IMR-90 (cell line): ENCODE measurements around the gene CEP78. TPM values are rescaled to one million over a fixed set of nuclear protein-coding genes. Genes with fewer than 3 reads are reported as not detected.

Experiments used
- ATAC-seq: fragments of 200-7000 bp; cut with Tn5 transposase; 2 replicates; pipeline ENCODE4 v1.9.1; 2020; ENCODE audit warnings: low read depth, mild to moderate bottlenecking, moderate library complexity
- BruUV-seq: library from RNA; stranded (reverse); fragments of 400-500 nt; replicated peaks from 2 replicates; lab custom pipeline; 2021; lab: Mats Ljungman, UMichigan
- CTCF ChIA-PET: fragments of 300-600 bp; formaldehyde crosslinking; extraction: SDS; loops from one replicate; lab custom pipeline; 2021; ENCODE audit warnings: antibody characterized with exemption; lab: Yijun Ruan, JAX
- POLR2A ChIA-PET: fragments of 300-600 bp; sonication (Branson Sonifier 250); formaldehyde crosslinking; loops from one replicate; lab custom pipeline; 2022; ENCODE audit warnings: antibody characterized with exemption; ENCODE audit not compliant: unreplicated experiment; lab: Charles Lee
- DNase-seq: peaks from one replicate; pipeline ENCODE4 v3.0.0; 2013
- H2AFZ ChIP-seq: replicated peaks from 2 replicates; pipeline ENCODE3; 2013; ENCODE audit warnings: low read length, mild to moderate bottlenecking; ENCODE audit not compliant: poor library complexity
- H2AK5ac ChIP-seq: 2 replicates; pipeline ENCODE4 v1.6.1; 2013; ENCODE audit warnings: low read depth, low read length, inconsistent platforms
- H2AK9ac ChIP-seq: replicated peaks from 2 replicates; pipeline ENCODE3; 2013; ENCODE audit warnings: mild to moderate bottlenecking, low read depth, low read length, moderate library complexity; ENCODE audit not compliant: poor library complexity
- H2BK120ac ChIP-seq: 2 replicates; pipeline ENCODE4 v1.6.1; 2013; ENCODE audit warnings: low read depth, low read length, inconsistent platforms
- H2BK15ac ChIP-seq: 3 replicates; pipeline ENCODE4 v1.6.1; 2013; ENCODE audit warnings: low read depth, low read length, inconsistent platforms
- H2BK20ac ChIP-seq: 2 replicates; pipeline ENCODE4 v1.6.1; 2013; ENCODE audit warnings: low read depth, mild to moderate bottlenecking, inconsistent platforms, low read length, moderate library complexity
- H2BK5ac ChIP-seq: 2 replicates; pipeline ENCODE4 v1.6.1; 2013; ENCODE audit warnings: mild to moderate bottlenecking, low read depth, low read length, inconsistent platforms; ENCODE audit not compliant: poor library complexity, severe bottlenecking
- H3K14ac ChIP-seq: replicated peaks from 2 replicates; pipeline ENCODE4 v1.6.1; 2013; ENCODE audit warnings: low read depth, low read length, inconsistent platforms
- H3K18ac ChIP-seq: 2 replicates; pipeline ENCODE4 v1.6.1; 2013; ENCODE audit warnings: low read depth, low read length, control low read depth
- H3K23ac ChIP-seq: 2 replicates; pipeline ENCODE4 v1.6.1; 2013; ENCODE audit warnings: low read depth, low read length, inconsistent platforms
- H3K27ac ChIP-seq: 2 replicates; pipeline ENCODE4 v1.5.1; 2013; ENCODE audit warnings: mild to moderate bottlenecking, control low read depth, low read length; ENCODE audit not compliant: insufficient read depth
- H3K27me3 ChIP-seq: 2 replicates; pipeline ENCODE4 v1.6.1; 2013; ENCODE audit warnings: low read length; ENCODE audit not compliant: control insufficient read depth, insufficient read depth
- H3K36me3 ChIP-seq: 2 replicates; pipeline ENCODE4 v1.6.1; 2013; ENCODE audit warnings: low read length, mixed read lengths; ENCODE audit not compliant: control insufficient read depth, insufficient read depth
- H3K4ac ChIP-seq: 2 replicates; pipeline ENCODE4 v1.6.1; 2013; ENCODE audit warnings: low read depth, low read length, inconsistent platforms
- H3K4me1 ChIP-seq: 2 replicates; pipeline ENCODE4 v1.6.1; 2013; ENCODE audit warnings: low read length, mixed read lengths; ENCODE audit not compliant: control insufficient read depth, insufficient read depth
- H3K4me2 ChIP-seq: 2 replicates; pipeline ENCODE4 v1.6.1; 2013; ENCODE audit warnings: low read depth, mild to moderate bottlenecking, control low read depth, low read length, moderate library complexity
- H3K4me3 ChIP-seq: 2 replicates; pipeline ENCODE4 v1.5.1; 2013; ENCODE audit warnings: low read depth, mild to moderate bottlenecking, control low read depth, low read length, moderate library complexity; ENCODE audit not compliant: insufficient read depth
- H3K56ac ChIP-seq: 2 replicates; pipeline ENCODE4 v1.6.1; 2013; ENCODE audit warnings: low read length, inconsistent platforms; ENCODE audit not compliant: insufficient read depth; ENCODE audit errors: extremely low read depth
- H3K79me1 ChIP-seq, 2 experiments: 2 replicates each; pipeline ENCODE4 v1.6.1; 2013; ENCODE audit warnings: low read length in 2 of 2, inconsistent platforms in 1 of 2, low read depth in 1 of 2
- H3K9ac ChIP-seq: 2 replicates; pipeline ENCODE4 v1.6.1; 2013; ENCODE audit warnings: low read depth, low read length, control low read depth
- H3K9me1 ChIP-seq: 2 replicates; pipeline ENCODE4 v1.6.1; 2013; ENCODE audit warnings: low read length, inconsistent platforms; ENCODE audit not compliant: insufficient read depth
- H3K9me3 ChIP-seq: 2 replicates; pipeline ENCODE4 v1.6.1; 2013; ENCODE audit warnings: low read length; ENCODE audit not compliant: control insufficient read depth, insufficient read depth
- H4K20me1 ChIP-seq: 2 replicates; pipeline ENCODE4 v1.6.1; 2013; ENCODE audit warnings: low read length, inconsistent platforms; ENCODE audit not compliant: insufficient read depth
- H4K5ac ChIP-seq: 2 replicates; pipeline ENCODE4 v1.6.1; 2013; ENCODE audit warnings: mild to moderate bottlenecking, low read depth, low read length, control low read depth
- H4K8ac ChIP-seq, 2 experiments: 2 replicates each; pipeline ENCODE4 v1.6.1; 2013; ENCODE audit warnings: low read depth in 2 of 2, low read length in 2 of 2, control low read depth in 1 of 2, inconsistent platforms in 1 of 2
- H4K91ac ChIP-seq: 2 replicates; pipeline ENCODE4 v1.6.1; 2013; ENCODE audit warnings: low read depth, low read length, inconsistent platforms; ENCODE audit not compliant: insufficient read depth
- BHLHE40 ChIP-seq: fragments of 150-350 bp; IDR thresholded peaks from 2 replicates; pipeline ENCODE4 v1.6.1; 2016; ENCODE audit warnings: mild to moderate bottlenecking, low read depth, low read length
- CEBPB ChIP-seq: IDR thresholded peaks from 2 replicates; pipeline ENCODE4 v1.6.1; 2012; ENCODE audit warnings: low read depth, low read length, improper control_type of control experiment
- CHD1 ChIP-seq: IDR thresholded peaks from 2 replicates; pipeline ENCODE4 v1.6.1; 2012; ENCODE audit warnings: low read depth, low read length, improper control_type of control experiment
- CTCF ChIP-seq: conservative IDR thresholded peaks from 2 replicates; pipeline ENCODE4 v1.5.1; 2012; ENCODE audit warnings: mild to moderate bottlenecking, low read depth, low read length, improper control_type of control experiment
- FOS ChIP-seq: fragments of 150-350 bp; IDR thresholded peaks from 2 replicates; pipeline ENCODE4 v1.6.1; 2016; ENCODE audit warnings: low read depth, low read length
- MAFK ChIP-seq: IDR thresholded peaks from 2 replicates; pipeline ENCODE4 v1.6.1; 2012; ENCODE audit warnings: low read depth, low read length, improper control_type of control experiment
- MAZ ChIP-seq: IDR thresholded peaks from 2 replicates; pipeline ENCODE4 v1.6.1; 2012; ENCODE audit warnings: low read depth, mild to moderate bottlenecking, low read length, improper control_type of control experiment, moderate library complexity, borderline replicate concordance
- MXI1 ChIP-seq: IDR thresholded peaks from 2 replicates; pipeline ENCODE4 v1.6.1; 2012; ENCODE audit warnings: low read depth, mild to moderate bottlenecking, low read length, moderate library complexity, borderline replicate concordance
- NFE2L2 ChIP-seq: fragments of 150-350 bp; IDR thresholded peaks from 2 replicates; pipeline ENCODE4 v1.6.1; 2016; ENCODE audit warnings: low read depth, mild to moderate bottlenecking, low read length
- POLR2A ChIP-seq: IDR thresholded peaks from 2 replicates; pipeline ENCODE4 v1.6.1; 2012; ENCODE audit warnings: mild to moderate bottlenecking, low read depth, low read length
- RAD21 ChIP-seq: IDR thresholded peaks from 2 replicates; pipeline ENCODE4 v1.6.1; 2012; ENCODE audit warnings: low read length, improper control_type of control experiment
- RCOR1 ChIP-seq: IDR thresholded peaks from 2 replicates; pipeline ENCODE4 v1.6.1; 2012; ENCODE audit warnings: mild to moderate bottlenecking, low read length, improper control_type of control experiment; ENCODE audit not compliant: insufficient replicate concordance
- RFX5 ChIP-seq: IDR thresholded peaks from 2 replicates; pipeline ENCODE4 v1.8.0; 2012; ENCODE audit warnings: low read depth, mild to moderate bottlenecking, low read length, moderate library complexity
- SMC3 ChIP-seq: fragments of 150-350 bp; IDR thresholded peaks from 2 replicates; pipeline ENCODE4 v1.6.1; 2016; ENCODE audit warnings: low read depth, mild to moderate bottlenecking, antibody characterized with exemption, low read length, moderate library complexity
- USF2 ChIP-seq: fragments of 150-350 bp; IDR thresholded peaks from 2 replicates; pipeline ENCODE4 v1.6.1; 2017; ENCODE audit warnings: mild to moderate bottlenecking, antibody characterized with exemption, low read length, low read depth
- WGBS, 2 experiments: methylation state at CpG; one replicate each; pipeline versions ENCODE4 v1.1.5 to v1.1.7; 2013; ENCODE audit warnings: missing lambda C conversion rate in 2 of 2; ENCODE audit not compliant: insufficient read length in 1 of 2; ENCODE audit errors: extremely low coverage in 2 of 2; 5-methylcytosine and 5-hydroxymethylcytosine counted together
- dilution Hi-C: fragments of 300-500 bp; cut with HindIII; formaldehyde crosslinking; loops from one replicate; pipeline ENCODE4 v1.14.3; 2018; ENCODE audit warnings: low sequenced_read_pairs; ENCODE audit not compliant: unreplicated experiment
- in situ Hi-C: fragments of 300-500 bp; cut with MboI; formaldehyde crosslinking; loops from 3 replicates; pipeline ENCODE4 v1.14.3; 2019; ENCODE audit warnings: low sequenced_read_pairs, inconsistent platforms, mixed read lengths
- intact Hi-C: fragments of 100-400 bp; cut with micrococcal nuclease; formaldehyde crosslinking; loops from 2 replicates; pipeline ENCODE4 v1.10.0; 2022
- polyA plus RNA-seq, 3 experiments: library from polyadenylated mRNA; depleted of rRNA; stranded (reverse); fragments of >200 nt; gene quantifications; 2 replicates each; pipeline ENCODE4 v1.2.3, GENCODE V29; 2012; ENCODE audit warnings: low replicate concordance in 1 of 3
- total RNA-seq: library from RNA; depleted of rRNA; stranded (reverse); fragments of >200 nt; gene quantifications from 2 replicates; pipeline ENCODE4 v1.2.3, GENCODE V29; 2012

The CEP78 gene
- total and polyA plus RNA-seq, 2 of the 4 experiments (the other 2 are of a cell fraction), result 9.2 to 18.3 TPM

- ChIA-PET CTCF (interaction anchor here (1.3 kb wide), 1 partner anchor 12 kb away, joined by 3 read pairs; no protein-coding TSS in a partner anchor), POLR2A (no interaction called here)
- Histone ChIP-seq H4K8ac (no peak overlapping the region), H4K5ac (no peak overlapping the region), H3K4me1 (no peaks in the 10 kb centered on the region), H3K9me3 (no peaks in the 10 kb centered on the region), H3K4ac (no peak overlapping the region), H2BK15ac (no peak overlapping the region), H3K9me1 (no peaks in the 10 kb centered on the region), H2AK5ac (no peak overlapping the region), H3K4me3 (no peak overlapping the region), H2BK120ac (no peak overlapping the region), H4K20me1 (no peaks in the 10 kb centered on the region), H3K79me1 (no peaks in the 10 kb centered on the region), H2AFZ (no peak overlapping the region), H2BK20ac (no peak overlapping the region), H3K36me3 (no peaks in the 10 kb centered on the region), H3K23ac (no peak overlapping the region), H3K14ac (no peak overlapping the region), H3K56ac (no peak overlapping the region), H3K27ac (no peak overlapping the region), H3K4me2 (no peak overlapping the region), H2AK9ac (no peak overlapping the region), H3K9ac (no peak overlapping the region), H3K27me3 (no peaks in the 10 kb centered on the region; the same call in 1 of the 2 replicates), H4K91ac (no peak overlapping the region), H3K18ac (no peak overlapping the region), H2BK5ac (no peak overlapping the region)
- DNase-seq (no peak), ATAC-seq (no peak)
- dilution Hi-C loops (no loop called here), intact Hi-C loops (no loop called here), in situ Hi-C loops (no loop called here)
- WGBS, 2 experiments, result no CpG with 5 or more reads among the region's 1 CpG
- no TSS peak for BruUV-seq
- no peak for TF ChIP-seq NFE2L2
- TF ChIP-seq RFX5, result no peak
- no peak for TF ChIP-seq CHD1
- no peak for TF ChIP-seq SMC3
- TF ChIP-seq CEBPB, result no peak
- TF ChIP-seq MXI1, result no peak
- TF ChIP-seq CTCF, result no peak
- no peak for TF ChIP-seq MAZ
- no peak for TF ChIP-seq RAD21
- no peak for TF ChIP-seq BHLHE40
- TF ChIP-seq POLR2A, result no peak
- TF ChIP-seq MAFK, result no peak
- TF ChIP-seq FOS, result no peak
- TF ChIP-seq USF2, result no peak
- TF ChIP-seq RCOR1, result no peak
Observed at GRCh38 chr9:78188594-78188993, 47.3 kb upstream of the CEP78 start.
